Stomach (tissue), 4 donors: ENCODE results near the gene RRP36.

ENCODE experiments used
- EP300 ChIP-seq: sonication (generic); formaldehyde crosslinking; IDR thresholded peaks from one replicate; pipeline ENCODE4 v1.6.1; 2017; ENCODE audit warnings: antibody characterized with exemption
- POLR2A ChIP-seq, 4 donors: fragments of 450-650 bp; IDR thresholded peaks; one replicate each; pipeline ENCODE4 v1.6.1; 2016; ENCODE audit warnings: antibody characterized with exemption in 4 of 4, control low read depth in 2 of 4, mild to moderate bottlenecking in 1 of 4, moderate library complexity in 1 of 4
- POLR2AphosphoS5 ChIP-seq, 3 donors: sonication (generic); formaldehyde crosslinking; IDR thresholded peaks; one replicate each; pipeline ENCODE4 v1.6.1; 2016; ENCODE audit warnings: antibody characterized with exemption in 3 of 3
- TF ChIP-seq, protein P1 (sequence below), 7 experiments: fragments of 450-650 bp in 4 of 7; fragments of 200-600 bp in 3 of 7; sonication (generic) in 3 of 7; IDR thresholded peaks; one replicate each; pipeline ENCODE4 v1.5.1; 2016 to 2019; ENCODE audit warnings: antibody characterized with exemption in 7 of 7, control low read depth in 2 of 7, mild to moderate bottlenecking in 1 of 7

DNA sequence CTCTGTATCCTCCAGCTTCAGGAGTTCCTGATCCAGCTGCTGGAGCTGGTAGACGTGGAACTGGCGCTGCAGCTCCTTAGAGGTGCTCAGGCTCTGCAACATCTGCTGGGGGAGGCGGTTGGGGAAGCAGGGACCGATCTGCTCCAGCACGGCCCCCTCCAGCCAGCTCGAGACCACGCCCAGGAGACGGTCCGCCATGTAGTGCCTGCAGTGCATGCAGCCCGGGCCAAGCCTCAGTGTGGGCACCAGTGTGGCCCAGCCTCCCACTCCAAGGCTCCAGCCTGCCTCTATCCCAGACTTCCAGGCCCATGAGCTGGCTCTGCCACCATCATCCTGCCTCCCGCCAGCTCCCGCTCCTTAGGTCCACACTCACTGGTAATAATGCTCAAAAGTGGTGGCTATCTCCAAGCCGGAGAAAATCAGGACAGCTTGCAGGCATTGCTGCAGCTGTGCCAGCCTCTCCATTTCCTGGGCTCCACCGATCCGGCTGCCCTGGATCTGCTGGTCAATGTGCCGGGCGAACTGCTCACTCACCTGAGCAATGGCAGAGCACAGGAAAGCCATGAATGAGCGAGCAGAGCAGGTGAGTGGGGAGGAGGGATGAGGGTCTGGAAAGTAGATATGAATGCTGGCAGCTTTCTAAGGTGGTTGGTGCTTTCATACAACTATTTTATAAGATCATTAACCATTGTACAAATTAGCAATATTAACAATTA is 19.3 kb downstream of the RRP36 start:
- no peak for TF ChIP-seq EP300
- TF ChIP-seq POLR2A (IDR thresholded peaks at IDR 0.05): no peak
- TF ChIP-seq, protein P1, sequence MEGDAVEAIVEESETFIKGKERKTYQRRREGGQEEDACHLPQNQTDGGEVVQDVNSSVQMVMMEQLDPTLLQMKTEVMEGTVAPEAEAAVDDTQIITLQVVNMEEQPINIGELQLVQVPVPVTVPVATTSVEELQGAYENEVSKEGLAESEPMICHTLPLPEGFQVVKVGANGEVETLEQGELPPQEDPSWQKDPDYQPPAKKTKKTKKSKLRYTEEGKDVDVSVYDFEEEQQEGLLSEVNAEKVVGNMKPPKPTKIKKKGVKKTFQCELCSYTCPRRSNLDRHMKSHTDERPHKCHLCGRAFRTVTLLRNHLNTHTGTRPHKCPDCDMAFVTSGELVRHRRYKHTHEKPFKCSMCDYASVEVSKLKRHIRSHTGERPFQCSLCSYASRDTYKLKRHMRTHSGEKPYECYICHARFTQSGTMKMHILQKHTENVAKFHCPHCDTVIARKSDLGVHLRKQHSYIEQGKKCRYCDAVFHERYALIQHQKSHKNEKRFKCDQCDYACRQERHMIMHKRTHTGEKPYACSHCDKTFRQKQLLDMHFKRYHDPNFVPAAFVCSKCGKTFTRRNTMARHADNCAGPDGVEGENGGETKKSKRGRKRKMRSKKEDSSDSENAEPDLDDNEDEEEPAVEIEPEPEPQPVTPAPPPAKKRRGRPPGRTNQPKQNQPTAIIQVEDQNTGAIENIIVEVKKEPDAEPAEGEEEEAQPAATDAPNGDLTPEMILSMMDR (IDR thresholded peaks at IDR 0.05): no peak
- TF ChIP-seq POLR2AphosphoS5 (IDR thresholded peaks at IDR 0.05): no peak
